HepG2 (cell line): ENCODE measurements around the gene C3orf18. TPM values are rescaled to one million over a fixed set of nuclear protein-coding genes. Genes with fewer than 3 reads are reported as not detected.

Experiments used
- ERF ChIP-seq: IDR thresholded peaks from 2 replicates; pipeline ENCODE4 v1.6.1; 2018; ENCODE audit warnings: missing biosample characterization, missing genetic modification reagents
- ESRRA ChIP-seq: sonication (generic); formaldehyde crosslinking; IDR thresholded peaks from 2 replicates; pipeline ENCODE4 v1.5.1; 2020; ENCODE audit warnings: mild to moderate bottlenecking, low read depth, missing genetic modification reagents
- JARID2 ChIP-seq: sonication (generic); formaldehyde crosslinking; IDR thresholded peaks from 2 replicates; pipeline ENCODE4 v1.8.1; 2023; ENCODE audit warnings: missing genetic modification reagents, inconsistent platforms; ENCODE audit not compliant: insufficient replicate concordance
- MXI1 ChIP-seq: IDR thresholded peaks from 3 replicates; pipeline ENCODE4 v1.6.1; 2012; ENCODE audit warnings: low read depth, low read length, inconsistent platforms, borderline replicate concordance
- NFKBIZ ChIP-seq: IDR thresholded peaks from 2 replicates; pipeline ENCODE4 v1.6.1; 2018; ENCODE audit warnings: missing genetic modification reagents, missing compliant biosample characterization
- PHF21A ChIP-seq: sonication (generic); formaldehyde crosslinking; IDR thresholded peaks from 2 replicates; pipeline ENCODE4 v1.5.0; 2020; ENCODE audit warnings: mild to moderate bottlenecking, missing genetic modification reagents
- SRSF4 ChIP-seq: fragments of 200-400 bp; formaldehyde crosslinking; IDR thresholded peaks from one replicate; pipeline ENCODE4 v1.6.1; 2018; ENCODE audit warnings: mild to moderate bottlenecking, low read depth, low read length, moderate library complexity; ENCODE audit not compliant: poor library complexity, severe bottlenecking
- ZBTB20 ChIP-seq: sonication (generic); formaldehyde crosslinking; IDR thresholded peaks from 2 replicates; pipeline ENCODE4 v1.8.1; 2023; ENCODE audit warnings: missing genetic modification reagents, low read depth, mild to moderate bottlenecking, borderline replicate concordance
- ZBTB8A ChIP-seq: sonication (generic); formaldehyde crosslinking; IDR thresholded peaks from 2 replicates; pipeline ENCODE4 v1.4.0; 2020; ENCODE audit warnings: mild to moderate bottlenecking, low read depth, missing genetic modification reagents, borderline replicate concordance
- ZNF256 ChIP-seq: sonication (generic); formaldehyde crosslinking; conservative IDR thresholded peaks from 2 replicates; pipeline ENCODE4 v1.4.0; 2020; ENCODE audit warnings: missing genetic modification reagents
- ZNF546 ChIP-seq: sonication (generic); formaldehyde crosslinking; conservative IDR thresholded peaks from 2 replicates; pipeline ENCODE4 v1.8.1; 2023; ENCODE audit warnings: mild to moderate bottlenecking, missing genetic modification reagents
- ZNF572 ChIP-seq: sonication (generic); formaldehyde crosslinking; IDR thresholded peaks from 2 replicates; pipeline ENCODE4 v1.5.1; 2020; ENCODE audit warnings: mild to moderate bottlenecking, missing genetic modification reagents
- ZSCAN30 ChIP-seq: sonication (generic); formaldehyde crosslinking; IDR thresholded peaks from 2 replicates; pipeline ENCODE4 v1.5.0; 2020; ENCODE audit warnings: mild to moderate bottlenecking, missing genetic modification reagents
- polyA plus RNA-seq, 8 experiments: library from polyadenylated mRNA; depleted of rRNA in 3 of 8; stranded (reverse) in 7 of 8; unstranded in 1 of 8; fragments of >200 nt; fragmentation: Illumina TruSeq in 4 of 8; extraction: Trizol in 4 of 8; gene quantifications; 2 replicates each; pipeline versions ENCODE4 v1.2.1 to v1.2.3, GENCODE V29; 2011 to 2016; ENCODE audit warnings: low read depth in 4 of 8, missing spikeins in 1 of 8, mixed read lengths in 1 of 8; ENCODE audit not compliant: insufficient read depth in 1 of 8
- total RNA-seq, 5 experiments: library from RNA; depleted of rRNA; stranded (reverse); fragments of >200 nt; fragmentation: Illumina TruSeq; extraction: Trizol; gene quantifications; 2 replicates each; pipeline ENCODE4 v1.2.3, GENCODE V29; 2016; ENCODE audit warnings: low read depth in 1 of 5
- TF ChIP-seq, protein P1 (sequence below): IDR thresholded peaks from 2 replicates; pipeline ENCODE4 v1.4.0; 2020; ENCODE audit warnings: mild to moderate bottlenecking, missing genetic modification reagents
- TF ChIP-seq, protein P2 (sequence below): IDR thresholded peaks from 2 replicates; pipeline ENCODE4 v1.6.1; 2012; ENCODE audit warnings: inconsistent platforms
- TF ChIP-seq, protein P3 (sequence below): sonication (generic); formaldehyde crosslinking; IDR thresholded peaks from 2 replicates; pipeline ENCODE4 v1.4.0; 2020; ENCODE audit warnings: missing genetic modification reagents, borderline replicate concordance
- TF ChIP-seq, protein P4 (sequence below): sonication (generic); formaldehyde crosslinking; IDR thresholded peaks from 2 replicates; pipeline ENCODE4 v1.4.0; 2020; ENCODE audit warnings: mild to moderate bottlenecking, missing genetic modification reagents, borderline replicate concordance
- TF ChIP-seq, protein P5 (sequence below): sonication (generic); formaldehyde crosslinking; IDR thresholded peaks from 2 replicates; pipeline ENCODE4 v1.5.1; 2020; ENCODE audit warnings: mild to moderate bottlenecking, moderate library complexity, missing genetic modification reagents

C3orf18 gene
- total and polyA plus RNA-seq, 2 of the 13 experiments (the other 11 are each of a cell fraction or from before 2014, with no cell fraction given) = 1.6 to 4.8 TPM

DNA sequence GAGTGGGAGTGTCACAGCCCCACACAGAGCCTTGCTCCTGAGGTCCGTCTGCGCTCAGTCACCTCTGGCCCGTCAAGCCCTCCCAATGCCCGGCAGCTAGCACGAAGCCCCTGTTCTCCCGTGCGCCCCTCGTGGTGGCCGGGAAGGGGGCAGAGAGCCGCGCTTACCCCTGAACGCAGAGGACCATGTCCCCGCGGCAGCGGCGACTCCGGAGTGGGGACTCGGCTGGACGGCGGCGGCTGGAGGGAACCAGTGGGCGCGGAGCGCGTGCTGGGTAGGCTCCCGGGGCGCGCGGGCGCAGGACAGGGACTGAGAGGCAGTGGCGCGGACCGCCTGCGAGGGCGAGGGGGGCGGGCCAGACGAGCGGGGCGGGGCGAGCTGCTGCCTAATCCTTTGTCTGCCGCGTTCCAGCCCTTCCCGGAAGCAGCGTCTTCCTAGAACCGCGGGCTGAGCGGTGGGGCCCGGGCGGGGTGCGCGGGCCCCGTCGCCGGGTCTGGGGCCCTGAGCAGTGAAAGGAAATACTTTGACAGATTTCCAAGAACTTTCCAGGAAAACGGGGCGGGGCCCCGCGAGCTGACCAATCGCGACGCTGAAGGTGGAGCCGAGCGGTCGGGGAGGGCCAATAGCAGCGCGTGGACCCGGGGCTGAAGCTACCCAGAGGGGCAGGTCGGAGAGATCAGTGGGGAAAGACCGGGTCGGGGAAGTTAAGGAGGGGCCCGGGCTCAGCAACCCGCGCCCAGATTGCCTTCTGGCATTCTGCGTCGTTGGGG lies 44.1 kb upstream of the C3orf18 start, which contains the start of gene CISH (continued):
- TF ChIP-seq ZNF256 (CRISPR knock-in tag) (no peak), ZBTB20 (CRISPR knock-in tag) (no peak), ZSCAN30 (CRISPR knock-in tag) (no peak), ZBTB8A (CRISPR knock-in tag) (peak; percentile 78; the same call in 1 of the 2 replicates), NFKBIZ (CRISPR knock-in tag) (0 out of 2 replicates have a peak, but pooled peaks have one; percentile 18), ZNF546 (CRISPR knock-in tag) (peak; percentile 98), SRSF4 (no peak), MXI1 (peak; percentile 47; the same call in 1 of the 3 replicates), ESRRA (CRISPR knock-in tag) (peak; percentile 28), JARID2 (CRISPR knock-in tag) (no peak), ERF (CRISPR knock-in tag) (peak; percentile 92), ZNF572 (CRISPR knock-in tag) (peak; percentile 84; the same call in 1 of the 2 replicates), PHF21A (CRISPR knock-in tag) (peak; percentile 98)
- TF ChIP-seq, protein P1, sequence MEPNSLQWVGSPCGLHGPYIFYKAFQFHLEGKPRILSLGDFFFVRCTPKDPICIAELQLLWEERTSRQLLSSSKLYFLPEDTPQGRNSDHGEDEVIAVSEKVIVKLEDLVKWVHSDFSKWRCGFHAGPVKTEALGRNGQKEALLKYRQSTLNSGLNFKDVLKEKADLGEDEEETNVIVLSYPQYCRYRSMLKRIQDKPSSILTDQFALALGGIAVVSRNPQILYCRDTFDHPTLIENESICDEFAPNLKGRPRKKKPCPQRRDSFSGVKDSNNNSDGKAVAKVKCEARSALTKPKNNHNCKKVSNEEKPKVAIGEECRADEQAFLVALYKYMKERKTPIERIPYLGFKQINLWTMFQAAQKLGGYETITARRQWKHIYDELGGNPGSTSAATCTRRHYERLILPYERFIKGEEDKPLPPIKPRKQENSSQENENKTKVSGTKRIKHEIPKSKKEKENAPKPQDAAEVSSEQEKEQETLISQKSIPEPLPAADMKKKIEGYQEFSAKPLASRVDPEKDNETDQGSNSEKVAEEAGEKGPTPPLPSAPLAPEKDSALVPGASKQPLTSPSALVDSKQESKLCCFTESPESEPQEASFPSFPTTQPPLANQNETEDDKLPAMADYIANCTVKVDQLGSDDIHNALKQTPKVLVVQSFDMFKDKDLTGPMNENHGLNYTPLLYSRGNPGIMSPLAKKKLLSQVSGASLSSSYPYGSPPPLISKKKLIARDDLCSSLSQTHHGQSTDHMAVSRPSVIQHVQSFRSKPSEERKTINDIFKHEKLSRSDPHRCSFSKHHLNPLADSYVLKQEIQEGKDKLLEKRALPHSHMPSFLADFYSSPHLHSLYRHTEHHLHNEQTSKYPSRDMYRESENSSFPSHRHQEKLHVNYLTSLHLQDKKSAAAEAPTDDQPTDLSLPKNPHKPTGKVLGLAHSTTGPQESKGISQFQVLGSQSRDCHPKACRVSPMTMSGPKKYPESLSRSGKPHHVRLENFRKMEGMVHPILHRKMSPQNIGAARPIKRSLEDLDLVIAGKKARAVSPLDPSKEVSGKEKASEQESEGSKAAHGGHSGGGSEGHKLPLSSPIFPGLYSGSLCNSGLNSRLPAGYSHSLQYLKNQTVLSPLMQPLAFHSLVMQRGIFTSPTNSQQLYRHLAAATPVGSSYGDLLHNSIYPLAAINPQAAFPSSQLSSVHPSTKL (CRISPR knock-in tag) = peak; percentile 82; the same call in 1 of the 2 replicates
- TF ChIP-seq, protein P2, sequence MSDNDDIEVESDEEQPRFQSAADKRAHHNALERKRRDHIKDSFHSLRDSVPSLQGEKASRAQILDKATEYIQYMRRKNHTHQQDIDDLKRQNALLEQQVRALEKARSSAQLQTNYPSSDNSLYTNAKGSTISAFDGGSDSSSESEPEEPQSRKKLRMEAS = peak; percentile 95
- TF ChIP-seq, protein P3, sequence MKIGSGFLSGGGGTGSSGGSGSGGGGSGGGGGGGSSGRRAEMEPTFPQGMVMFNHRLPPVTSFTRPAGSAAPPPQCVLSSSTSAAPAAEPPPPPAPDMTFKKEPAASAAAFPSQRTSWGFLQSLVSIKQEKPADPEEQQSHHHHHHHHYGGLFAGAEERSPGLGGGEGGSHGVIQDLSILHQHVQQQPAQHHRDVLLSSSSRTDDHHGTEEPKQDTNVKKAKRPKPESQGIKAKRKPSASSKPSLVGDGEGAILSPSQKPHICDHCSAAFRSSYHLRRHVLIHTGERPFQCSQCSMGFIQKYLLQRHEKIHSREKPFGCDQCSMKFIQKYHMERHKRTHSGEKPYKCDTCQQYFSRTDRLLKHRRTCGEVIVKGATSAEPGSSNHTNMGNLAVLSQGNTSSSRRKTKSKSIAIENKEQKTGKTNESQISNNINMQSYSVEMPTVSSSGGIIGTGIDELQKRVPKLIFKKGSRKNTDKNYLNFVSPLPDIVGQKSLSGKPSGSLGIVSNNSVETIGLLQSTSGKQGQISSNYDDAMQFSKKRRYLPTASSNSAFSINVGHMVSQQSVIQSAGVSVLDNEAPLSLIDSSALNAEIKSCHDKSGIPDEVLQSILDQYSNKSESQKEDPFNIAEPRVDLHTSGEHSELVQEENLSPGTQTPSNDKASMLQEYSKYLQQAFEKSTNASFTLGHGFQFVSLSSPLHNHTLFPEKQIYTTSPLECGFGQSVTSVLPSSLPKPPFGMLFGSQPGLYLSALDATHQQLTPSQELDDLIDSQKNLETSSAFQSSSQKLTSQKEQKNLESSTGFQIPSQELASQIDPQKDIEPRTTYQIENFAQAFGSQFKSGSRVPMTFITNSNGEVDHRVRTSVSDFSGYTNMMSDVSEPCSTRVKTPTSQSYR (CRISPR knock-in tag) = 0 out of 2 replicates have a peak, but pooled peaks have one; percentile 8
- TF ChIP-seq, protein P4, sequence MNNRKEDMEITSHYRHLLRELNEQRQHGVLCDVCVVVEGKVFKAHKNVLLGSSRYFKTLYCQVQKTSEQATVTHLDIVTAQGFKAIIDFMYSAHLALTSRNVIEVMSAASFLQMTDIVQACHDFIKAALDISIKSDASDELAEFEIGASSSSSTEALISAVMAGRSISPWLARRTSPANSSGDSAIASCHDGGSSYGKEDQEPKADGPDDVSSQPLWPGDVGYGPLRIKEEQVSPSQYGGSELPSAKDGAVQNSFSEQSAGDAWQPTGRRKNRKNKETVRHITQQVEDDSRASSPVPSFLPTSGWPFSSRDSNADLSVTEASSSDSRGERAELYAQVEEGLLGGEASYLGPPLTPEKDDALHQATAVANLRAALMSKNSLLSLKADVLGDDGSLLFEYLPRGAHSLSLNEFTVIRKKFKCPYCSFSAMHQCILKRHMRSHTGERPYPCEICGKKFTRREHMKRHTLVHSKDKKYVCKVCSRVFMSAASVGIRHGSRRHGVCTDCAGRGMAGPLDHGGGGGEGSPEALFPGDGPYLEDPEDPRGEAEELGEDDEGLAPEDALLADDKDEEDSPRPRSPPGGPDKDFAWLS (CRISPR knock-in tag) = 0 out of 2 replicates have a peak, but pooled peaks have one; percentile 75
- TF ChIP-seq, protein P5, sequence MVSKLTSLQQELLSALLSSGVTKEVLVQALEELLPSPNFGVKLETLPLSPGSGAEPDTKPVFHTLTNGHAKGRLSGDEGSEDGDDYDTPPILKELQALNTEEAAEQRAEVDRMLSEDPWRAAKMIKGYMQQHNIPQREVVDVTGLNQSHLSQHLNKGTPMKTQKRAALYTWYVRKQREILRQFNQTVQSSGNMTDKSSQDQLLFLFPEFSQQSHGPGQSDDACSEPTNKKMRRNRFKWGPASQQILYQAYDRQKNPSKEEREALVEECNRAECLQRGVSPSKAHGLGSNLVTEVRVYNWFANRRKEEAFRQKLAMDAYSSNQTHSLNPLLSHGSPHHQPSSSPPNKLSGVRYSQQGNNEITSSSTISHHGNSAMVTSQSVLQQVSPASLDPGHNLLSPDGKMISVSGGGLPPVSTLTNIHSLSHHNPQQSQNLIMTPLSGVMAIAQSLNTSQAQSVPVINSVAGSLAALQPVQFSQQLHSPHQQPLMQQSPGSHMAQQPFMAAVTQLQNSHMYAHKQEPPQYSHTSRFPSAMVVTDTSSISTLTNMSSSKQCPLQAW (CRISPR knock-in tag) = peak; percentile 38; the same call in 1 of the 2 replicates
